GM18873 (cell line): Measurements from ENCODE around the gene RPTOR.
"Not testable (repeated sequence)": the region's sequence is repeated elsewhere in the genome, so short reads cannot be mapped to it uniquely, and the experiment has no call there.

ENCODE experiments used
- ATAC-seq: cut with Tn5 transposase; IDR thresholded peaks from one replicate; pipeline ENCODE4 v1.9.1; 2021; ENCODE audit warnings: mild to moderate bottlenecking, moderate library complexity, moderate number of reproducible peaks; ENCODE audit not compliant: unreplicated experiment, low FRiP score

RPTOR gene

GRCh38 chr17:80544655-80545498 is at the start of gene RPTOR:
Gene RPTOR (plus strand): TSS chr17:80544838. CDS start chr17:80545630, 792 bp downstream.
- peak; percentile 53 for ATAC-seq

- no peak for ATAC-seq
Observed at GRCh38 chr17:80497726-80498241, 46.9 kb upstream of the RPTOR start.

GRCh38 chr17:80498242-80498919 is 46.3 kb upstream of the RPTOR start:
- ATAC-seq: no peak

- ATAC-seq: no peak
Observed at GRCh38 chr17:80498920-80499410, 45.7 kb upstream of the RPTOR start.

GRCh38 chr17:80499560-80499959 is 45.1 kb upstream of the RPTOR start:
- no peak for ATAC-seq

- ATAC-seq: no peak
Observed at GRCh38 chr17:80499961-80500665, 44.5 kb upstream of the RPTOR start.

GRCh38 chr17:80501741-80502577 is 42.7 kb upstream of the RPTOR start:
- ATAC-seq: no peak

GRCh38 chr17:80502578-80502877 is 42.1 kb upstream of the RPTOR start:
- ATAC-seq: no peak

GRCh38 chr17:80503031-80503430 is 41.6 kb upstream of the RPTOR start:
- no peak for ATAC-seq

GRCh38 chr17:80503921-80504320 is 40.7 kb upstream of the RPTOR start:
- no peak for ATAC-seq

GRCh38 chr17:80504686-80505413 is 39.8 kb upstream of the RPTOR start:
- no peak for ATAC-seq

GRCh38 chr17:80507177-80507576 is 37.5 kb upstream of the RPTOR start:
- ATAC-seq: not testable (repeated sequence)

GRCh38 chr17:80507965-80508364 is 36.7 kb upstream of the RPTOR start:
- no peak for ATAC-seq

GRCh38 chr17:80509311-80509710 is 35.3 kb upstream of the RPTOR start:
- no peak for ATAC-seq

- no peak for ATAC-seq
Observed at GRCh38 chr17:80510132-80510531, 34.5 kb upstream of the RPTOR start.

GRCh38 chr17:80510772-80511171 is 33.9 kb upstream of the RPTOR start:
- ATAC-seq: no peak

GRCh38 chr17:80511222-80512180 is 33.1 kb upstream of the RPTOR start:
- ATAC-seq: no peak

- no peak for ATAC-seq
Observed at GRCh38 chr17:80512233-80512632, 32.4 kb upstream of the RPTOR start.
